ENCODE data around the gene MAP3K14.
"Not testable (repeated sequence)": the region's sequence is repeated elsewhere in the genome, so short reads cannot be mapped to it uniquely, and the experiment has no call there.

The MAP3K14 gene

GRCh38 chr17:45315648-45316433 lies 979 bp downstream of the MAP3K14 start:
- no peak for DNase-seq (ENCODE audit: low spot score)

GRCh38 chr17:45314741-45315647 lies 1.8 kb downstream of the MAP3K14 start:
- no peak for DNase-seq (ENCODE audit: low spot score)

DNA sequence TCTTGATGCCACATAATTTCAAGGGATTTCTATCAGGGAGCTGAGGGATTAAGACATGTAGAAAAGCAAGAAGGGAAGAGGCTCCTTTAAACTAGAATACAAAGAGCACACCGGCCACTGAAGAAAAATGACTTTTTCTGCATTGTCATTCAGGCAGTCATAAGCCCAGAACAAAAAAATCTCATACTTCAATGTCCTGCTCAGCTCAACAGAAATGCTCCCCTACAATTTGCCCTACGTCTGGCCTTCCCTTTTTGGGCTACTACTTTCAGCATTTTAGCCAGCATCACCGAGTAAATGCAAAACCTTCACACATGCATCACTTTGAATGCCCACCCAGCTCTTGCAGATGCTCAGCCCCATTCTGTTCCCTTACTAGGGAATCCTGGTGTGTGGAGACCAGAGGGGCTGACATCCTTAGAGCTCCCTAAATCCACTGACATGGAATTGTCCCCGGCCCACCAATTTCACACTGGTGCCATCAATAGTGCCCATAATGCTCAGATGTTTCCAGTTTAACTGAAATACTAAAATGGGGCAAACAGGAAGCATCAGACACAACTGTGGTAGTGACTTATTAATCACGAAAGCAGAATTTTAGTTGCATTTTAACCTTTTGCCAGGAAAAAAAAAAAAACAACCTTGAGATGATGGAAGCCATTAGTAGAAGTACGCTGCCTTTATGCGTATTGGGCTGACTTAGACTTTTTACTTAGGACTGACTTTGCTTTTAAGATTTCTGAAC lies 2.7 kb downstream of the MAP3K14 start:
- DNase-seq (ENCODE audit: low spot score), result no peak

GRCh38 chr17:45313421-45313771 lies 3.4 kb downstream of the MAP3K14 start:
- DNase-seq (ENCODE audit: low spot score), result no peak

DNA sequence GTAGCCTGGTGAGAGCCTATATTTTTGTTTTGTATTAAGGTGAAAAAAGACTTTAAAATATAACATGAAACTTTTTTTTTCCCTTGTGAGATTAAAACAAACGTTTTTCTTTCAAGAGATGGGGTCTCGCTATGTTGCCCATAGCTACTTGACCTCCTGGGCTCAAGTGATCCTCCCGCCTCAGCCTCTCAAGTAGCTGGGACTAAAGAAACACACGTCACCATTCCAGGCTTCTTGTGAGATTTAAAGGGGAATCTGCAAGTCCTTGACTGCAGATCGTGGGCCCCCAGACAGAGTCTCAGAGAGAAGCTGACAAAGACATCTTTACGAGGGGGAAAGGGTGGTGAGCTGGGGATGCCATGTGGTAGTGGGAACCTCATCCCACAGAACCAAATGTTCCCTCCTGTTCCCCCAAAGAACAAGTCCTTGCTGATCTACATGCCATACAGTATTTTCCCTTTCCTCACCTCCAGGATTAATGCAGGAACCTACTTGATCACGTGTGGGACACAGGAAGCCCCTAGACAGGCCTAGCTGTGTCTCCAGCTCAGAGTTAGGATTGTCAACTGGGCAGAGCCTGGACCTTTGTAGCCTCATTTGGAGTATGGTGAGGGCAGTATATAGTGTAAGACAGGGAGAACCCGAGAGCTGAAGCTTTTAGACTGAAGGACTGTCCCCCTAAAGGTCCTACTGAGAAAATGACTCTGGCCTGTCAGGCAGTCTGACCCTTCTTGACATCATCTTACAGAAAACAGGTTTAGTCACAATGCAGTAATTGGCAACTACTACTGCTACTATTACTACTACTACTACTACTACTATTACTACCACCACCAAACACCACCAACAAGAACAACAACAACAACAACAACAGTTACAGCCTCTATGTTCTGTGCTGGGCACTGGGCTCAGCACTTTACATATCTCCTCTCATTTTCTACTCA lies 4.1 kb downstream of the MAP3K14 start:
- no peak for DNase-seq (ENCODE audit: low spot score)

- peak; percentile 80 for DNase-seq (ENCODE audit: low spot score)
These were observed 4.9 kb downstream of the MAP3K14 start for GRCh38 chr17:45311760-45312476.

- no peak for DNase-seq (ENCODE audit: low spot score)
These were observed 5.4 kb downstream of the MAP3K14 start for GRCh38 chr17:45311401-45311759.

GRCh38 chr17:45310380-45311324 lies 6.2 kb downstream of the MAP3K14 start:
- DNase-seq (ENCODE audit: low spot score), result no peak

GRCh38 chr17:45309400-45309799 lies 7.4 kb downstream of the MAP3K14 start:
- no peak for DNase-seq (ENCODE audit: low spot score)

GRCh38 chr17:45308840-45309239 lies 8.0 kb downstream of the MAP3K14 start:
- no peak for DNase-seq (ENCODE audit: low spot score)

DNA sequence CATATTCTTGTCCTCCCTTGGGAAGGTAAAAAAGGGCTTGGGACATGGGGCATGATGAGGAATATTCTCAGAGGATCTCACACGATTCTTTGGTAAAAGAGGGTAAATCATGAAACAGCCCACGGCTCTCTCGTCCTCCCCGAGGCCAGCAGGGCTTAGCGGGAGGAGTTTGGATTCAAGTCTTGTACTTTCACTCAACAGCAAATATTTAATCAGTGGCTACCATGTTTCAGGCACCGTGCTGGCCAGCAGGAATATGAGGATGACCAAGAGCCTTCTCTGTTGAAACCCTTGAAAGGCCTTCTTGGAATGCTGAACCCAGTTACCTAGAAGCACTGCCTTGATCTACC lies 8.8 kb downstream of the MAP3K14 start:
- no peak for DNase-seq (ENCODE audit: low spot score)

GRCh38 chr17:45307290-45308015 lies 9.4 kb downstream of the MAP3K14 start:
- DNase-seq (ENCODE audit: low spot score), result no peak

GRCh38 chr17:45306623-45307022 lies 10.2 kb downstream of the MAP3K14 start:
- no peak for DNase-seq (ENCODE audit: low spot score)

DNA sequence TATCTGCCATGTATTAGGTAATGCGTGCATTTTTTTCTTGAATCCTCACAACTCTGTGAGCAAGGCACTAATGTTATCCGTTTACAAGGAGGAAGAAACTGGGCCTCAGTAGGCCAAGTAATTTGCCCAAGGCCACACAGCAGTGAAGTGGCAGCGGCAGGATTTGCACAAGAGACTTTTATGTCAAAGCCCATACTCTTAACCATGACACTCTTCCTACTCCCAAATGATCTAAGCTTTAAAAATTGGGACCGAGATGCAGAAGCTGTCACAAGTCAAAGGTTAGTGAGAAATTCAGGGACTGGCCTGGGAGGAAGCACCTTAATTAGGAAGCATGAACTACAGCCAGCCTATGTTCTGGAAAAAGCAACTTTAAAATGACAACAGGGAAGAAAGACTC lies 10.7 kb downstream of the MAP3K14 start:
- no peak for DNase-seq (ENCODE audit: low spot score)

DNA sequence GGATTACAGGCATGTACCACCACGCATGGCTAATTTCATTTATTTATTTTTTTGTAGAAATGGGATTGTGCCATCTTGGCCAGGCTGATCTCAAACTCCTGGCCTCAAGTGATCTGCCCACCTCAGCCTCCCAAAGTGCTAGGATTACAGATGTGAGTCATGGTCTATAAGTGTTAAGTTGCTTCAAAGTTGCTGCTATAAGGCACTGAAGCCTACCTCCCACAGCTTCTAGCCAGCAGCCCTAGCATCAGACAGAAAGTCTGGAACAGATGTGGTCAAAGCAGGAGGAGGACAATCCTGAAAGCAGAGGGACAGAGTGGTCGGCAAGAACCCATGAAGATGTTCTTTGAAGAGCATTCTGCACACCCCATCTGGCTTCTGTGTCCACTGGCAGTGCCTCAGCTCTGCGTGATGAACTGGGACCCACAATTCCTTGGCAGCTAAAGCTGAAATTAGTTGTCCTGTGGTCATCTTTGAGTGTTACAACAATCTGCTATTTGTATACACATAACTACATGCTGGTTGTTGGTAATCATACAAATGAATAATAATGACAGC lies 11.2 kb downstream of the MAP3K14 start:
- no peak for DNase-seq (ENCODE audit: low spot score)

- DNase-seq (ENCODE audit: low spot score), result no peak
These were observed 14.1 kb downstream of the MAP3K14 start for GRCh38 chr17:45302649-45303173.

GRCh38 chr17:45302220-45302619 lies 14.6 kb downstream of the MAP3K14 start:
- DNase-seq (ENCODE audit: low spot score), result not testable (repeated sequence)

- no peak for DNase-seq (ENCODE audit: low spot score)
These were observed 15.1 kb downstream of the MAP3K14 start for GRCh38 chr17:45301674-45302073.

Measured in SW480 (cell line).